ENCODE measurements around the gene EML4. TPM values are rescaled to one million over a fixed set of nuclear protein-coding genes. Genes with fewer than 3 reads are reported as not detected.

The EML4 gene
- total RNA-seq, 1 experiment from 2014 or later, result 52.0 TPM

GRCh38 chr2:42187886-42188285, 18.7 kb downstream of the EML4 start:
- H3K27me3 ChIP-seq (ENCODE audit: insufficient read depth, low read depth), result no peaks in the 10 kb centered on the region
- BruUV-seq (replicated peaks), result no TSS peak
- no peak overlapping the region for H2AFZ ChIP-seq
- no peak overlapping the region for H3K27ac ChIP-seq
- H3K9me3 ChIP-seq (ENCODE audit: insufficient read depth, low read depth), result no peaks in the 10 kb centered on the region
- H3K9me2 ChIP-seq (ENCODE audit: insufficient read depth), result no peaks in the 10 kb centered on the region
- H3K79me2 ChIP-seq (ENCODE audit: low read depth), result peaks cover 58% of the 10 kb centered on the region
- H3F3A ChIP-seq (ENCODE audit: insufficient read depth, low read depth), result no peaks in the 10 kb centered on the region
- TF ChIP-seq EZH2 (IDR thresholded peaks at IDR 0.05; ENCODE audit: low read depth) (no peak), CTCF (conservative IDR thresholded peaks at IDR 0.05) (no peak)
- CTCF ChIA-PET, result no interaction called here
- intact Hi-C loops (cut with micrococcal nuclease; ENCODE audit: unreplicated experiment), result no loop called here
- DNase-seq, result no peak
- H4K20me1 ChIP-seq (ENCODE audit: insufficient read depth), result peaks cover 9% of the 10 kb centered on the region; the same call in 1 of the 2 replicates
- H3K4me3 ChIP-seq, result no peak overlapping the region
- H3K4me1 ChIP-seq (replicated peaks; ENCODE audit: insufficient read depth), result no peaks in the 10 kb centered on the region
- H3K36me3 ChIP-seq (ENCODE audit: low read depth), result no peaks in the 10 kb centered on the region
- POLR2A ChIA-PET (ENCODE audit: unreplicated experiment), result no interaction called here
- H3K4me2 ChIP-seq, result no peak overlapping the region

- Histone ChIP-seq H3F3A (ENCODE audit: insufficient read depth, low read depth) (no peaks in the 10 kb centered on the region), H3K4me3 (no peak overlapping the region), H3K9me3 (ENCODE audit: insufficient read depth, low read depth) (no peaks in the 10 kb centered on the region), H2AFZ (no peak overlapping the region), H3K4me2 (no peak overlapping the region), H3K27me3 (ENCODE audit: insufficient read depth, low read depth) (no peaks in the 10 kb centered on the region), H4K20me1 (ENCODE audit: insufficient read depth) (peaks cover 6% of the 10 kb centered on the region; the same call in 1 of the 2 replicates), H3K4me1 (replicated peaks; ENCODE audit: insufficient read depth) (no peaks in the 10 kb centered on the region), H3K27ac (no peak overlapping the region), H3K9me2 (ENCODE audit: insufficient read depth) (no peaks in the 10 kb centered on the region), H3K79me2 (ENCODE audit: low read depth) (peaks cover 56% of the 10 kb centered on the region), H3K36me3 (ENCODE audit: low read depth) (no peaks in the 10 kb centered on the region)
- no peak for TF ChIP-seq CTCF (conservative IDR thresholded peaks at IDR 0.05)
- no peak for TF ChIP-seq EZH2 (IDR thresholded peaks at IDR 0.05; ENCODE audit: low read depth)
- ChIA-PET POLR2A (ENCODE audit: unreplicated experiment) (no interaction called here), CTCF (no interaction called here)
- no peak for DNase-seq
- no TSS peak for BruUV-seq (replicated peaks)
- intact Hi-C loops (cut with micrococcal nuclease; ENCODE audit: unreplicated experiment), result no loop called here
Measured at GRCh38 chr2:42189235-42189566, 20.0 kb downstream of the EML4 start.

- no TSS peak for BruUV-seq (replicated peaks)
- no peak overlapping the region for H3K4me3 ChIP-seq
Measured at GRCh38 chr2:42190191-42190590, 21.0 kb downstream of the EML4 start.

More at GRCh38 chr2:42190191-42190590, 21.0 kb downstream of the EML4 start:
- no peaks in the 10 kb centered on the region for H3K27me3 ChIP-seq (ENCODE audit: insufficient read depth, low read depth)
- no peaks in the 10 kb centered on the region for H3K9me2 ChIP-seq (ENCODE audit: insufficient read depth)
- H3K4me1 ChIP-seq (replicated peaks; ENCODE audit: insufficient read depth), result peaks cover 5% of the 10 kb centered on the region
- H2AFZ ChIP-seq, result no peak overlapping the region
- H3K79me2 ChIP-seq (ENCODE audit: low read depth), result peaks cover 56% of the 10 kb centered on the region
- 0 out of 2 replicates have a peak, but pooled peaks cover 4% of the 10 kb centered on the region for H4K20me1 ChIP-seq (ENCODE audit: insufficient read depth)
- no peak for DNase-seq
- no peaks in the 10 kb centered on the region for H3K36me3 ChIP-seq (ENCODE audit: low read depth)
- ChIA-PET CTCF (no interaction called here), POLR2A (ENCODE audit: unreplicated experiment) (no interaction called here)
- H3K4me2 ChIP-seq, result no peak overlapping the region
- TF ChIP-seq CTCF (conservative IDR thresholded peaks at IDR 0.05) (no peak), EZH2 (IDR thresholded peaks at IDR 0.05; ENCODE audit: low read depth) (no peak)
- intact Hi-C loops (cut with micrococcal nuclease; ENCODE audit: unreplicated experiment), result loop anchor here (10.0 kb wide), 1 partner anchor 335 kb away; no protein-coding TSS in a partner anchor
- no peaks in the 10 kb centered on the region for H3K9me3 ChIP-seq (ENCODE audit: insufficient read depth, low read depth)
- no peak overlapping the region for H3K27ac ChIP-seq
- H3F3A ChIP-seq (ENCODE audit: insufficient read depth, low read depth), result peaks cover 4% of the 10 kb centered on the region
